ENCODE data around the gene BARX2.
"Not testable (repeated sequence)": the region's sequence is repeated elsewhere in the genome, so short reads cannot be mapped to it uniquely, and the experiment has no call there.

GRCh38 chr11:129327708-129328107 is 47.9 kb upstream of the BARX2 start:
- TF ChIP-seq CTCF (IDR thresholded peaks at IDR 0.05); POLR2A (IDR thresholded peaks at IDR 0.05; ENCODE audit: low read depth); EP300 (IDR thresholded peaks at IDR 0.05): not testable (repeated sequence)

Measured in esophagus muscularis mucosa (tissue), 4 donors.